Aorta (tissue), 5 donors: ENCODE results near the gene CHD5. TPM values are rescaled to one million over a fixed set of nuclear protein-coding genes. Genes with fewer than 3 reads are reported as not detected.
A peak's percentile ranks its signal among the peaks of the same experiment; 100 is the strongest.
"Not testable (repeated sequence)": the region's sequence is repeated elsewhere in the genome, so short reads cannot be mapped to it uniquely, and the experiment has no call there.

Experiments used
- ATAC-seq: fragments of 200-7000 bp; cut with Tn5 transposase; one replicate; pipeline ENCODE4 v1.9.1; 2022; ENCODE audit warnings: moderate library complexity; ENCODE audit not compliant: low FRiP score
- DNase-seq, 2 donors: peaks; one replicate each; pipeline ENCODE4 v3.0.0-alpha.2; 2020
- H3K27ac ChIP-seq, 2 donors: one replicate each; pipeline ENCODE4 v1.5.1; 2013; ENCODE audit warnings: low read length in 2 of 2, mild to moderate bottlenecking in 2 of 2, moderate library complexity in 2 of 2, control low read depth in 1 of 2, inconsistent platforms in 1 of 2, low read depth in 1 of 2
- H3K27me3 ChIP-seq, 2 donors: one replicate each; pipeline ENCODE4 v1.6.1; 2013; ENCODE audit warnings: control low read depth in 1 of 2, low read length in 1 of 2, mild to moderate bottlenecking in 1 of 2, moderate library complexity in 1 of 2; ENCODE audit not compliant: insufficient read depth in 2 of 2, control insufficient read depth in 1 of 2
- H3K36me3 ChIP-seq, 2 donors: one replicate each; pipeline ENCODE4 v1.6.1; 2013; ENCODE audit warnings: control low read depth in 1 of 2, low read length in 1 of 2, mild to moderate bottlenecking in 1 of 2; ENCODE audit not compliant: insufficient read depth in 2 of 2, control insufficient read depth in 1 of 2
- H3K4me1 ChIP-seq, 2 donors: one replicate each; pipeline ENCODE4 v1.6.1; 2013; ENCODE audit warnings: low read length in 2 of 2, control low read depth in 1 of 2, mild to moderate bottlenecking in 1 of 2, moderate library complexity in 1 of 2; ENCODE audit not compliant: insufficient read depth in 2 of 2, control insufficient read depth in 1 of 2
- H3K4me3 ChIP-seq, 2 donors: one replicate each; pipeline ENCODE4 v1.5.1; 2013; ENCODE audit warnings: low read length in 2 of 2, control low read depth in 1 of 2, mild to moderate bottlenecking in 1 of 2
- H3K9me3 ChIP-seq: one replicate; pipeline ENCODE4 v1.6.1; 2013; ENCODE audit warnings: mild to moderate bottlenecking, low read length; ENCODE audit not compliant: control insufficient read depth
- WGBS, 2 donors: extraction: QIAGEN DNeasy Blood & Tissue Kit; methylation state at CpG; one replicate each; pipeline ENCODE4 v1.1.7; 2013; 5-methylcytosine and 5-hydroxymethylcytosine counted together
- intact Hi-C, 2 donors: fragments of 100-400 bp; cut with DNase I; formaldehyde crosslinking; loops; one replicate each; pipeline versions ENCODE4 v1.14.2 to v1.15.0; 2022
- long read RNA-seq, 2 donors: library from polyadenylated mRNA; unstranded; transcript quantifications; one replicate each; pipeline ENCODE4 v2.0.0, GENCODE V29; 2020 to 2021
- polyA plus RNA-seq, 2 donors: library from polyadenylated mRNA; stranded (reverse); fragments of 200-250 nt; gene quantifications; one replicate each; pipeline ENCODE4 v1.2.3, GENCODE V29; 2013
- total RNA-seq, 2 donors: library from RNA; stranded (reverse); fragmentation: NEBNext Ultra II Directional; extraction: Animal tissue kit (Norgen Biotek cat#: 25700); gene quantifications; one replicate each; pipeline ENCODE4 v1.2.1, GENCODE V29; 2021
- donor health status: healthy with polysubstance abuse.
- donor health status: Bipolar disorder and iron deficiency.
- donor health status: DM: no; HTN: no; CAD: no.
- donor health status: DM: no; HTN: no; CAD: no.
- donor health status: DM: yes; HTN: yes; CAD: no.

The CHD5 gene
- total RNA-seq = 1 to 10 TPM in 1 of 2 donors, under 1 TPM in 1; 0.24 to 2.5 TPM
- polyA plus RNA-seq = under 1 TPM; 0.25 to 0.38 TPM
- long read RNA-seq, donor 1, partial matches to known transcripts = 2 of 4 reads
- long read RNA-seq, donor 1, other reads (novel, unspliced or antisense) = 2 of 4 reads
- long read RNA-seq, donor 2 = 0 reads

DNA sequence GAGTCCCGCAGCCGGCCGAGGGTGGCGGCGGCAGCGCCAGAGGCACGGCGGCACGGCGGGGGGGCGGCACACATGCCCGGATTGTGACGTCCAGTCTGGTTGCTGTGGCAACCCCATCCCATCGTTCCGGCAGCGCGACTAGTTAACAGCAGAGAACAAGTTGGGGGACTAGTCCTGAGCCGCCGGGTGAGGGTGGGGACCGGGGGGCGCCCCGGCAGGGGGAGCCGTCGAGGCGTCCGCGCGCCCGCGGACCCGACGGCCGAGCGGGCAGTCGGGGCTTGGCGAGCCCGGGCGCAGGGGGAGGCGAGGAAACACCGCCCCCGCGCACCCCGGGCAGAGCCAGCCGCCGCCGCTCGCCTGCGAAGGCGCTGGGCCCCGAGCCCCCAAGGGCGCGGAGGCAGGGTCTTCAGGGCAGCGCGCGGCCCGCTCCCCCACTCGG lies at the start of gene CHD5:
CHD5 (minus strand) TSS at position 54 of the 439 bp plus-strand sequence. CDS start 298 bp downstream, outside the sequence.
- H3K4me3 ChIP-seq = peak within 1 kb of the TSS; percentile 23 to 42
- H3K27me3 ChIP-seq = no peaks in the 10 kb centered on the region
- 1% methylated on average over 33 to 57 of the region's 57 CpGs for WGBS, 2 donors
- no peak within 1 kb of the TSS for H3K27ac ChIP-seq
- intact Hi-C loops = no loop called here
- no peaks in the 10 kb centered on the region for H3K4me1 ChIP-seq
- H3K9me3 ChIP-seq = no peaks in the 10 kb centered on the region
- ATAC-seq (no peak), DNase-seq (no peak)
- H3K36me3 ChIP-seq = no peaks in the 10 kb centered on the region

DNA sequence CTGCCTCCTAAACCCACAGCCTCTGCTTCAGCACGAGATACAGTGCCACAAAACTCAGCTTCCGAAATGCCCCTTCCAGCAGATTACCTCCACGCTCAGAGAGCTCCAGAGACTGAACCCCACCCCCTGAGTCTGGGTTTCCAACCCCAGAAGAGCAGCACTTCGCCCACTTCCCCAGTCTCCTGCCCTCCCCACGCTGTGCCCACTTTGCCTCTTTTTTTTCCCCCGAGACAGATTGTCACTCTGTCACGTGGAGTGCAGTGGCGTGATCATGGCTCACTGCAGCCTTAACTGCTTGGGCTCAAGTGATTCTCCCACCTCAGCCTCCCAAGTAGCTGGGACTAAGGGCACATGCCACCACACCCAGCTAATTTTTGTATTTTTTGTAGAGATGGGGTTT lies 45.5 kb upstream of the CHD5 start:
- no peak overlapping the region for H3K4me3 ChIP-seq
- intact Hi-C loops = no loop called here
- no peaks in the 10 kb centered on the region for H3K9me3 ChIP-seq
- no peaks in the 10 kb centered on the region for H3K4me1 ChIP-seq
- 88 to 92% methylated on average over 8 of the region's 8 CpGs for WGBS, 2 donors
- DNase-seq = no peak
- H3K27me3 ChIP-seq = no peaks in the 10 kb centered on the region
- no peak for ATAC-seq
- no peak overlapping the region for H3K27ac ChIP-seq
- H3K36me3 ChIP-seq = peaks cover 0 to 8% of the 10 kb centered on the region in 2 donors

DNA sequence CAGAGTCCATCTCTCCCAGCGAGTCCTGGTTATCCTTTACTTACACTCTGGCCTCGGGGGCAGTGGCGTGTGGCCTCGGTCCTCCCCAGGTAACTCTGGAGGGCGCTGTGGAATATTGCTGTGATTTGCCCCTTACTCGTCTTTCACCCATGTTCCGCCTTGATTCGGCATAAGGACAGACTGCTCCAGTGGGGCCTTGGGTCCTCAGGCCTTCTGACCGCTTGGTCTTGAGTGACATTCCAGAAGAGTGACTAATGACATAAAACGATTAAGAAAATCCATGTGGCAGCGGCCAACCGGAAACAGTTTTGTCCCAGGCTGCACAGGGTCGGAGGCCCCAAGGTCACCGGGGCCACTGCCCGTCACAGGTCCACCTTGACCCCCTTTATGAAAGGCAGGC lies 44.6 kb upstream of the CHD5 start:
- no peaks in the 10 kb centered on the region for H3K4me1 ChIP-seq
- no peak overlapping the region for H3K4me3 ChIP-seq
- no peaks in the 10 kb centered on the region for H3K9me3 ChIP-seq
- no peaks in the 10 kb centered on the region for H3K27me3 ChIP-seq
- ATAC-seq = no peak
- peaks cover 0 to 8% of the 10 kb centered on the region in 2 donors for H3K36me3 ChIP-seq
- no peak overlapping the region for H3K27ac ChIP-seq
- 78% methylated on average over 15 of the region's 15 CpGs for WGBS, 2 donors
- DNase-seq = no peak
- intact Hi-C loops = no loop called here

DNA sequence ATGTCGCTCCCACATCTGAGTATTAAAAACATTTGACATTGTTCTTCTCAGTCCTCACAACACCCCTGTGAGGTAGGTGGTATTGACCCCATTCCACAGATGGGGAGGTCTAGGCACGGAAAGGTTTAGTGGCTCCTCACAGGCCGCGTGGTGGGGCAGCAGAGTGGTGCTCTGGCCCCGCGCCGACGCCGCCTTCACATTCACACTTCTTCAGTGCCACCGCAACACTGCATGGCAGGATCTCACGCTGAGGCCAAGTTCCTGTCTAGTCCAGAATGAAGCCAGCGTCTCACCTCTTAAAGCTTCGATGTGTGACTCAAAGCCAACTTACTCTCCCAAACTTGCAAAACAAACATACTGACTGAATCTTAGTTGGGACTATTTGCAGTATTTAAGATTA lies 43.5 kb upstream of the CHD5 start:
- no peak overlapping the region for H3K27ac ChIP-seq
- intact Hi-C loops = no loop called here
- DNase-seq (no peak), ATAC-seq (no peak)
- H3K36me3 ChIP-seq = peaks cover 0 to 8% of the 10 kb centered on the region in 2 donors
- H3K4me3 ChIP-seq = no peak overlapping the region
- no peaks in the 10 kb centered on the region for H3K27me3 ChIP-seq
- H3K4me1 ChIP-seq = no peaks in the 10 kb centered on the region
- 95 to 96% methylated on average over 13 of the region's 13 CpGs for WGBS, 2 donors
- H3K9me3 ChIP-seq = no peaks in the 10 kb centered on the region

DNA sequence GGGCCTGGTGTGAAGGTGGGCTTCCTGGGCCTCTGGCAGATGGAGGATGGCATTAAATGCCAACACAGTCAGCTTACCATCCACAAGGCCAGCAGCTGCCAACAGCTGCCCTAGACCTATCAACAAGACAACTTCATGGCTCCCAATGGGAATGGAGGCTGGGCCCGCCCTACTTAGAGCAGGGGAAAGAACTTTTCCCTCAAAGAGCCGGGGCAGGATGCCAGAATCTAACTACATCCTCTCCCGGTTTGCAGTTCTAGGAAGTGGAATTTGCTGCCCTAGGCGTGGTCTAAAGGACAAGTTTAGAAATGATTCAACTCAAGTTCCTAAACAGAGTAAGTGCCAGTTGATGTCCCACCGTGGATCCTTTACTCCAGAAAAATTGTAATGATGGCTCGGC lies 42.5 kb upstream of the CHD5 start:
- no peak overlapping the region for H3K27ac ChIP-seq
- no peaks in the 10 kb centered on the region for H3K27me3 ChIP-seq
- no peaks in the 10 kb centered on the region for H3K4me1 ChIP-seq
- intact Hi-C loops = no loop called here
- 51 to 64% methylated on average over 6 of the region's 6 CpGs for WGBS, 2 donors
- H3K36me3 ChIP-seq = peaks cover 0 to 8% of the 10 kb centered on the region in 2 donors
- H3K9me3 ChIP-seq = no peaks in the 10 kb centered on the region
- DNase-seq (no peak), ATAC-seq (peak; percentile 43)
- H3K4me3 ChIP-seq = no peak overlapping the region

DNA sequence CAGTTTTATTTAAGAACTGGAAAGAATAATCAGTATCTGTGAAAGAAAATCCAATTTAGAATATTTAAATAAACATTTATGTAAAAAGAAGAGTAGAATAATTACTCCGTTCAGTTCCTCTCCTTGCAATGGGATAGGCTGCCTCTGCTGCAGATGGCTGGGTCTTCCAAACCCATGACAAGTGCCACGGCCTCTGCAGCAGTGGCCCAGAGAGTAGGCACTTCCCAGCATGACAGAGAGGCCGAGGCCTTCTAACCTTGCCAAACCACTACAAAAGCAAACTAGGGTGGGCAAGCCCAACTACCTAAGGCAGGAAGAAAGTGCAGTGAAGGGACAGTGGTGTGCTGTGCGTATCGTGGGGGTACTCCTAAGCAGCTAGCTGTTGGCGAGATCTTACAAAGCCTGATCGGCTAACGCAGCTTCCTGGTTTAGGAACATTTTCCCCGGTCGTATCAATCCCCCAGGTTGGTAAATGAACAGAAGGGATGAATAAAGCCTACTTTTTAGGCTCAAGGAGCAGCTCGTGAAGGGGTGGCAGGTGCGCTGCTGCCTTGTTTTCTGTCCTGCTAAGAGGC lies 41.2 kb upstream of the CHD5 start:
- Histone ChIP-seq H3K27me3 (no peaks in the 10 kb centered on the region), H3K9me3 (no peaks in the 10 kb centered on the region), H3K4me1 (no peaks in the 10 kb centered on the region), H3K27ac (no peak overlapping the region), H3K4me3 (no peak overlapping the region), H3K36me3 (peaks cover 0 to 8% of the 10 kb centered on the region in 2 donors)
- DNase-seq = no peak
- intact Hi-C loops = no loop called here
- ATAC-seq = no peak
- 92 to 96% methylated on average over 12 of the region's 12 CpGs for WGBS, 2 donors

DNA sequence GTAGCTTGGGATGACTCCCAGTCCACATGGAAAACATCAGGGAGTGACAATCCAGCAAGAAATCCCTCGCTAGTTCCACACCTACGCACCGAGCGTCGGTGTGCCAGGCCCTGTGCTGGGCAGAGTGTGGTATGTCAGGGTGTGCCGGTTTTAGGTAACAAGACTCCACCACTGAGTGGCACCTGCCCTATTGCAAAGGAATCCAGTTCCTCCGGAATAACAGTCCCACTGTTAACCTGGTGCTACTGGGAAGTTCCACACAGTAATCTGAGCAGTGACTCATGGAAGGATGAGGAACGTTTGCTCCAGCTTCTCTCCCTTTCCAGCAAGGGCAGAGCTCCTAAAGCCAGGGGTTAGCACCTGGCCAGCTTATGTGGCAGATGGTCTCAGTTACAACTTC lies 40.1 kb upstream of the CHD5 start:
- no peak for DNase-seq
- 85 to 86% methylated on average over 8 of the region's 8 CpGs for WGBS, 2 donors

DNA sequence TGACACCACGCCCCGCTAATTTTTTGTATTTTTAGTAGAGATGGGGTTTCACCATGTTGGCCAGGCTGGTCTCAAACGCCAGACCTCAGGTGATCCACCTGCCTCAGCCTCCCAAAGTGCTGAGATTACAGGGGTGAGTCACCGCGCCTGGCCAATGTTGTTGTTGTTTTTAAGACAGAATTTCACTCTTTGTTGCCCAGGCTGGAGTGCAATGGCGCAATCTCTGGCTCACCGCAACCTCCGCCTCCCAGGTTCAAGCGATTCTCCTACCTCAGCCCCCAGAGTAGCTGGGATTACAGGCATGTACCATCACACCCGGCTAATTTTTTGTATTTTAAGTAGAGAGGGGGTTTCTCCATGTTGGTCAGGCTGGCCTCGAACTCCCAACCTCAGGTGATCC lies 39.5 kb upstream of the CHD5 start:
- DNase-seq, H3K9me3 ChIP-seq, H3K27me3 ChIP-seq, intact Hi-C loops, H3K36me3 ChIP-seq, H3K4me3 ChIP-seq, H3K27ac ChIP-seq, H3K4me1 ChIP-seq, ATAC-seq: not testable (repeated sequence)
- 86 to 89% methylated on average over 11 of the region's 11 CpGs for WGBS, 2 donors

More for the DNA sequence above, 40.1 kb upstream of the CHD5 start:
- Histone ChIP-seq H3K27me3 (no peaks in the 10 kb centered on the region), H3K4me1 (no peaks in the 10 kb centered on the region), H3K9me3 (no peaks in the 10 kb centered on the region), H3K27ac (no peak overlapping the region), H3K4me3 (no peak overlapping the region), H3K36me3 (peaks cover 0 to 8% of the 10 kb centered on the region in 2 donors)
- intact Hi-C loops = no loop called here
- no peak for ATAC-seq
